ENCODE results near the gene ZNHIT6. TPM values are rescaled to one million over a fixed set of nuclear protein-coding genes. Genes with fewer than 3 reads are reported as not detected.
A peak's percentile ranks its signal among the peaks of the same experiment; 100 is the strongest.

ZNHIT6 gene
- total and polyA plus RNA-seq, 2 of the 8 experiments (the other 6 are each of a cell fraction or from before 2014, with no cell fraction given), result 5.9 to 17.2 TPM

- TF ChIP-seq POLR2A (IDR thresholded peaks at IDR 0.05; ENCODE audit: control extremely low read depth in 1 of 2, low read depth in 2 of 2, low read length in 2 of 2), result peak; percentile 63 to 79; a peak in 2 of 3 replicates
- no peak for TF ChIP-seq RFX5 (IDR thresholded peaks at IDR 0.05; ENCODE audit: borderline replicate concordance, low read depth, low read length)
- TF ChIP-seq SP2 (IDR thresholded peaks at IDR 0.05; ENCODE audit: low read length), result no peak
- 0 out of 2 replicates have a peak, but pooled peaks have one; percentile 42 for TF ChIP-seq RBBP5 (IDR thresholded peaks at IDR 0.05; ENCODE audit: borderline replicate concordance, low read depth, low read length)
- TF ChIP-seq JUND (IDR thresholded peaks at IDR 0.05; ENCODE audit: low read length), result no peak
- TF ChIP-seq KDM5A (IDR thresholded peaks at IDR 0.05; ENCODE audit: low read length), result no peak
- no peak for TF ChIP-seq SRF (IDR thresholded peaks at IDR 0.05; ENCODE audit: low read depth, low read length)
- no peak for TF ChIP-seq SIRT6 (IDR thresholded peaks at IDR 0.05; ENCODE audit: low read length)
- TF ChIP-seq PHF8 (conservative IDR thresholded peaks at IDR 0.05; ENCODE audit: low read depth, low read length), result peak; percentile 63
- no peak for TF ChIP-seq BCL11A (IDR thresholded peaks at IDR 0.05; ENCODE audit: low read depth in 2 of 2, low read length in 2 of 2)
- TF ChIP-seq NANOG (IDR thresholded peaks at IDR 0.05; ENCODE audit: insufficient read depth, low read depth, low read length, poor library complexity, severe bottlenecking), result no peak
- no peak for TF ChIP-seq KDM1A (IDR thresholded peaks at IDR 0.05; ENCODE audit: borderline replicate concordance, low read length)
- no peak for TF ChIP-seq ATF2 (IDR thresholded peaks at IDR 0.05; ENCODE audit: low read length)
- TF ChIP-seq GTF2F1 (IDR thresholded peaks at IDR 0.05; ENCODE audit: borderline replicate concordance, low read depth, low read length), result peak; percentile 52; the same call in 1 of the 2 replicates
- peak in 1 of 2 experiments; percentile 90; a peak in 2 of 4 replicates for TF ChIP-seq SIN3A (conservative IDR thresholded peaks at IDR 0.05 in 1 of 2, IDR thresholded peaks at IDR 0.05 in 1 of 2; ENCODE audit: low read depth in 1 of 2, low read length in 2 of 2)
- peak; percentile 87 for TF ChIP-seq SAP30 (IDR thresholded peaks at IDR 0.05; ENCODE audit: insufficient read depth, insufficient replicate concordance, low read length)
- TF ChIP-seq HDAC6 (IDR thresholded peaks at IDR 0.05; ENCODE audit: low read depth, low read length), result no peak
- no peak for TF ChIP-seq MAFK (IDR thresholded peaks at IDR 0.05; ENCODE audit: low read depth, low read length)
- TF ChIP-seq CBX5 (IDR thresholded peaks at IDR 0.05; ENCODE audit: low read depth, low read length), result no peak
- no peak for TF ChIP-seq YY1 (IDR thresholded peaks at IDR 0.05; ENCODE audit: low read depth, low read length)
- no peak for TF ChIP-seq SP1 (IDR thresholded peaks at IDR 0.05; ENCODE audit: low read depth, low read length)
- no peak for TF ChIP-seq RNF2 (IDR thresholded peaks at IDR 0.05; ENCODE audit: borderline replicate concordance, low read depth, low read length, missing control alignments, poor library complexity, severe bottlenecking)
Observed at GRCh38 chr1:85707990-85708828, at the start of gene ZNHIT6 (continued).
